HEK293T (cell line): ENCODE measurements around the gene VPS35L.

Experiments
- SP1 ChIP-seq: fragments of 450-650 bp; IDR thresholded peaks from 2 replicates; pipeline ENCODE4 v1.6.1; 2017
- TARDBP ChIP-seq: fragments of 450-650 bp; IDR thresholded peaks from 2 replicates; pipeline ENCODE4 v1.6.1; 2016

- TF ChIP-seq SP1: no peak
- TF ChIP-seq TARDBP: no peak
Observed at GRCh38 chr16:19604911-19605310, 49.4 kb downstream of the VPS35L start.
